T-helper 1 cell (primary cell): ENCODE measurements around the gene MAP2.
"Not testable (repeated sequence)": the region's sequence is repeated elsewhere in the genome, so short reads cannot be mapped to it uniquely, and the experiment has no call there.

Experiments used
- DNase-seq, 5 donors: peaks; one replicate each; pipeline ENCODE4 v3.0.0-alpha.2; 2012 to 2020

Gene MAP2

DNA sequence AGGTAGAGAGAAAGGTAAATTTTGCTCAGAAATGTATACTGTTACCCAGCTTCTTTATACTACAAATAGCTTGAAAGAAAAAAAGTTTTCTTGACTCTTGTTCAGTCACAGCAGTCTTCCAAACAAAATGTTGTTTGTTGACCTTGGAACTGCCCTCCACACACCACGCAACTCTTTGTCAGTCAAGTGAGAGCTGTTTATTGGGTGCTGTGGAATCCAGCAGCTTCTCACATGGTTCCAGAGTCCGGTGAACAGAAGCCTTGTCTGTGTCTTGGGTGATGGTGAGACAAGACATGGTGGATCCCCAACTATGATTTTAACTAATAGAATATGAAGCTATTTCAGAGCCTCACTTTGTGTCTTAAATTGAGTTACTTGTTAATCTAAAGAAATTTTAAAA, 112.5 kb downstream of the MAP2 start:
- DNase-seq: no peak

GRCh38 chr2:209547726-209548125, 123.9 kb downstream of the MAP2 start:
- no peak for DNase-seq

GRCh38 chr2:209549589-209549988, 125.7 kb downstream of the MAP2 start:
- DNase-seq: no peak

- DNase-seq: no peak
Observed at GRCh38 chr2:209553913-209554312, 130.1 kb downstream of the MAP2 start.

DNA sequence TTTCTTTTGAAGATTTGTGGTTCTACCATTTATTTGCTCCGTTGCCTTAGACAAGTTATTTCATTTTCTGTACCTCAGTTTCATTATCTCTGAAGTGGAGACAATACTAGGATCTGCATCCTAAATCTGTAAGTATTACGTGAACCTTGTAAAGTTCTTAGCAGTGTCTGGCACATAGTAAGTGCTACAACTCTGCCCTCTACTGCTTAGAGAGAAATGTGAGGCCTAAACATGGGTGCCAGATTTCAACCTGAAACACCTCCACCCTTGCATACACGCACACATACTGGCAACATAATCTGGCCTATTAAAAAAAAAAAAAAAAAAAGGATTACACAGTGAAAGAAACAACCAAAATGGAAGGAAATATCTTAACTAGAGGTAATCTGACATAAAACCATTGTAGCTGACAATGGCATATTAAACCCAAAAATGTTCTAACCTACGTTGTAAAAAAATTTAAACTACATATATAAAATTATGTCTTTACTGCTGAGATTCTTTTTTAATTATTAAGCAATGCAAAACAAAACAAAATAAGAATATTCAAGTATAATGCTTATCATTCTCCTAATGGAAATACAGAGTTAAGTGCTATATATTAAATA, 132.6 kb downstream of the MAP2 start:
- DNase-seq: no peak

DNA sequence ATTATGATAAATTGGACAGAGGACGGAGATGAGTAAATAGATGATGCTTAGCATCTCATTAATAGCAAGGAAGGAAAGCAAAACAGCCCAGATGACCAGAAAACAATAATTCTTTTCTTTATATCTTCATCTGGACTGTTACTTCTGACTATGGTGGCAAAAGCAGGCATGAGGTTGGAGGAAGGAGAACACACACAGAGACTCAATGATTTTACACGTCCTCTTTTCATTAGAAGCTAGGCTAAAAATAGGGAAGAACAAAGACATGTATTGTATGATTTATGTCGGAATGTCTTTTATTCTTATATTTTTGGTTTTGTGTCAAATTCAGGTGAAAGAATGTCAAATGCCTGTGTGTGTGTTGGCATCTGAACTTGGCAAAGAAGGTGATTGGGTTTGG, 137.1 kb downstream of the MAP2 start:
- DNase-seq: no peak

DNA sequence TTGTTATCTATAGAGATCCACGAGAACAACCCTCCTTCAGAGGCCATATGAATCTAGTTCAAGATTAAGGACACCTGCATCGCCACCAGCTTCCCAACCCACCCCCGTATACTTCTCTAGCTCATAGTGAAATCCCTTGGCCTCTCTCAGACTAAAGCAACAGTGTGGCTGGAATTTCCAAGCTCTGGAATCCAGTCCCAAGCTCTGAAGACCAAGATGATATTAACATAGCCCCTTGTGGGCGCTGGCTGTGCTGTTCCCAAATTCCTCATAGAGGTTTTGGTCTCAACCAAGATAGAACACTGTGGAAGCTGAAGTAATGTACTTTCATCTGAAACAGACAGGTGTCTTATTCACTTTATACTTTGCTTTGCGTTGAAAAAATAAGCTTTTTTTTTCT, 139.6 kb downstream of the MAP2 start:
- DNase-seq: no peak

DNA sequence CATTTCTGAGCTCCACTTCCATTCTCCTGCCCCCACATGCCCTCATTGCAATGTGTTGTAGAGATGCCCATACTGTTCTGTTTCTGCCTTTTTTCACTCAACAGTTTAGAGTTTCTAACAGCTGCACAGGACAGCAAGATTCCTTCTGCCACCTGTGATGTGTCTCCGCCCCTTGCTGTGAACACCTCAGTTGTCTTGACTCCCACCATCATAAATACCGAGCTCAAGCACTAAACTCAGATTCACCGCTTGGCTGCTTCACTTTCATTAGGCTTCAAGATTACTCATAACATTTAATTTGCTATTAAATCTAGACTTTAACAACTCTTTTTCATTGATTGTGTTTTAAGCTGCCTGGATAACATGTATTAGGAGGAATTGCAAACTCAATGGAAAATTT, 141.0 kb downstream of the MAP2 start:
- DNase-seq: no peak

GRCh38 chr2:209565896-209566582, 142.2 kb downstream of the MAP2 start:
- DNase-seq: no peak

GRCh38 chr2:209570194-209570593, 146.3 kb downstream of the MAP2 start:
- DNase-seq: no peak

DNA sequence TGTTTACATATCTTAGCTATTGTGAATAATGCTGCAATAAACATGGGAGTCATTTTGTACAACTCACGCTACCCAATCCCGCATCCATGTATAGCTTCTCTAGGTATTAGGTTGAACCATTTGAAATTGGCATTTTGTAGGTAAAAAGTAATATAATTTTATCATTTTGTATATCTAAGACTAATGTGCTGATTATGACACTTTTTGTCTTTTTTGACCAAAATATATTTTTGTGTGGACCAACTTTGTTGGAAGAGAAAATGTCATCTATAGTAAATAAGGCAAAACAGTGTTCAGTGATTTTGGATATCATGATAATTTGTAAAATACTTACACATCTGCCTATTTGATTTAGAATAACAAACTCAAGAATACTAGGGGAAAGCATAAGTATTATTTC, 150.7 kb downstream of the MAP2 start:
- no peak for DNase-seq

GRCh38 chr2:209577376-209578357, 153.8 kb downstream of the MAP2 start:
- DNase-seq: no peak

GRCh38 chr2:209578394-209579001, 154.7 kb downstream of the MAP2 start:
- DNase-seq: no peak

- no peak for DNase-seq
Observed at GRCh38 chr2:209579230-209579749, 155.4 kb downstream of the MAP2 start.

- no peak for DNase-seq
Observed at GRCh38 chr2:209581040-209581439, 157.2 kb downstream of the MAP2 start.

- no peak for DNase-seq
Observed at GRCh38 chr2:209582281-209582680, 158.4 kb downstream of the MAP2 start.

GRCh38 chr2:209584472-209584871, 160.6 kb downstream of the MAP2 start:
- no peak for DNase-seq

DNA sequence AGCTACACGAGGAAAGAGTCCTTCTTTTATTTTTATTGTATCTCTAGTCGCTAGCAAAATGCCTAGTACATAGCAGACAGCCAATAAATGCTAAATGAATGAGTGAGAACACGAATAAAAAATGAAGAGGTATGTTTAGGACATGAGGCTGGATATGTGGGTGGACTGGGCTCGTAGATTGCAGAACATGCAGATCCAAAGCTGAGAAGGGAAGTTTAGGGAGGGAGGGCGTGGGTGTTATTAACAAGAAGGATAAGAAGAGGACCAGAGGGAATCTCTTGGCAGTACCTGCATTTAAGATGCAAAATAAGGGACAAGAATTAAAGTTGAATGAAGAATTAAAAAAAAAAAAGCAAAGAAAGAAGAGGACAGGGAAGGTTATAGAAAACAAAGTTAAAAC, 161.1 kb downstream of the MAP2 start:
- DNase-seq: no peak

GRCh38 chr2:209591021-209591420, 167.2 kb downstream of the MAP2 start:
- no peak for DNase-seq

DNA sequence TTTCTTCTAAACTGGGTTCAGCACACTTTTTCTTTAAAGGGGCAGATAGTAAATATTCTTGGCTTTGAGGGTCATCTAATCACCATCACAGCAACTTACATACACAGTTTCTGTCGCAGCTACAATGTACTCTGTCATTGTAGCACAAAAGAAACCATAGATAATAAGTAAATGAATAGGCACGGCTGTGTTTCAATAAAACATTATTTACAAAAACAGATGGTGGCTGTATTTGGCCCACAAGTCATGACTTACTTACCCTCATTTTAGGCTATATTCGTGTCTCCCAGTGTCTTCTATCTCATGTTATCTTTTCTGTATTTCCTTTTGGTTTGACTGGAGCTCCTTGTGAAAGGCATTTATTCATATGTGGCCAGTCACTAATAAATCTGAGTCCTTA, 168.3 kb downstream of the MAP2 start:
- no peak for DNase-seq

DNA sequence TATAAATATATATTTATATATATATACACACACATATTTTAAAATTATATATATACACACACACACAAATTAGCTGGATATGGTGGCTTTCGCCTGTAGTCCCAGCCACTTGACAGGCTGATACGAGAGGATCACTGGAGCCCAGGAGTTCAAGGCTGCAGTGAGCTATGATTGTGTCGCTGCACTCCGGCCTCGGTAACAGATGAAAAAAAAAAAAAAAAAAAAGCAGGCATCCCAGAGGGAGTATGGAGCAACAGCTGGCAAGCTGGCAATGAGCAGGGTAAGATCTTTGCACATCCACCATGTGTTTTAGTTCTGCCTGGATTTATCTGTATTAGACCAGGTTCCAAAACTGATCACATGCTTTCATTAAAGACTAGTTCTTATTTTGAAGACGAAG, 170.1 kb downstream of the MAP2 start:
- no peak for DNase-seq

DNA sequence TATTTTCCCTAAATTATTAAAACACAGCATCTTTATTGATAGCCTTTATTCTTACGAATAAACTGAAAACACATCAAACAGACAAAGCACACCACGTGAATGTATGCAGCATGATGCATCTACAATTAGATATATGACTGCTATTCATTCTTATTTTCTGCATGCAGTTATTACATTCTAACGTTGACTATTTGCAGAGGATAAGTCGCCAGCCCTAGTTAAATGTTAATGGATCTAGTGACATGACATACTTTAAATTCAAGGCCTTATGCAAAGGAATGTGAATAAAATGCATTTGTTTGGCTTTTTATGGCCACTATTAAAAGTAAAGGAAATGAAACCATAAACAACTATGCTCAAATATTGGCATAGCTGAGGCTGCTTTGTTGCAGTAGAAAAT, 172.4 kb downstream of the MAP2 start:
- DNase-seq: no peak

DNA sequence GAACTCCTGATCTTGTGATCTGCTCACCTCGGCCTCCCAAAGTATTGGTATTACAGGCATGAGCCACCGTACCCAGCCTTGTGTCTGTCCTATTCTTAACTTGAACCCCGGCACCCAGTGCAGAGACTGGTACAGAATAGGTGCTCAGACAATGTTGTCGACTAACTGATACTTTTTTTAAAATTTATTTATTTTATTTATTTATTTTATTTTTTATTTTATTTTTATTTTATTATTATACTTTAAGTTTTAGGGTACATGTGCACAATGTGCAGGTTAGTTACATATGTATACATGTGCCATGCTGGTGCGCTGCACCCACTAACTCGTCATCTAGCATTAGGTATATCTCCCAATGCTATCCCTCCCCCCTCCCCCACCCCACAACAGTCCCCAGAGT, 174.4 kb downstream of the MAP2 start:
- not testable (repeated sequence) for DNase-seq
